Psoas muscle (tissue), 8 donors: ENCODE results near the gene KPNA1. TPM values are rescaled to one million over a fixed set of nuclear protein-coding genes. Genes with fewer than 3 reads are reported as not detected.

Source experiments
- ATAC-seq, 4 donors: fragments of 200-7000 bp; cut with Tn5 transposase; one replicate each; pipeline ENCODE4 v1.9.1; 2020; ENCODE audit warnings: moderate library complexity in 3 of 4, mild to moderate bottlenecking in 2 of 4
- DNase-seq, 2 donors: peaks; one replicate each; pipeline ENCODE4 v3.0.0-alpha.2; 2020
- H3K27ac ChIP-seq: fragments of 200-600 bp; one replicate; pipeline ENCODE4 v1.8.0; 2022
- H3K27me3 ChIP-seq, 3 donors: fragments of 200-600 bp in 1 of 3; one replicate each; pipeline versions ENCODE4 v1.6.1 to v1.8.0; 2013 to 2022; ENCODE audit warnings: low read length in 2 of 3, mild to moderate bottlenecking in 2 of 3, moderate library complexity in 1 of 3; ENCODE audit not compliant: insufficient read depth in 3 of 3
- H3K36me3 ChIP-seq, 2 donors: fragments of 200-600 bp in 1 of 2; one replicate each; pipeline versions ENCODE4 v1.6.1 to v1.8.0; 2013 to 2022; ENCODE audit warnings: low read depth in 1 of 2, mild to moderate bottlenecking in 1 of 2, moderate library complexity in 1 of 2; ENCODE audit not compliant: insufficient read depth in 1 of 2
- H3K4me1 ChIP-seq: fragments of 200-600 bp; one replicate; pipeline ENCODE4 v1.8.0; 2022
- H3K4me3 ChIP-seq: fragments of 200-600 bp; one replicate; pipeline ENCODE4 v1.8.0; 2022; ENCODE audit warnings: mild to moderate bottlenecking
- H3K9me3 ChIP-seq: fragments of 200-600 bp; one replicate; pipeline ENCODE4 v1.8.0; 2022
- WGBS, 3 donors: extraction: QIAGEN DNeasy Blood & Tissue Kit; methylation state at CpG; one replicate each; pipeline versions ENCODE4 v1.1.6 to v1.1.7; 2013; 5-methylcytosine and 5-hydroxymethylcytosine counted together
- intact Hi-C, 2 donors: fragments of 100-400 bp; cut with DNase I; formaldehyde crosslinking; loops; one replicate each; pipeline versions ENCODE4 v1.11.0 to v1.14.2; 2022
- polyA plus RNA-seq, 3 donors: library from polyadenylated mRNA; stranded (reverse); fragments of 200-250 nt; gene quantifications; one replicate each; pipeline ENCODE4 v1.2.3, GENCODE V29; 2013
- total RNA-seq, 4 donors: library from RNA; stranded (reverse); fragmentation: NEBNext Ultra II Directional in 2 of 4; extraction: Animal tissue kit (Norgen Biotek cat#: 25700) in 2 of 4; gene quantifications; one replicate each; pipeline versions ENCODE4 v1.2.1 to v1.2.4, GENCODE V29; 2021 to 2023
- TF ChIP-seq, protein P1 (sequence below): fragments of 200-600 bp; IDR thresholded peaks from one replicate; pipeline ENCODE4 v1.8.0; 2022; ENCODE audit warnings: antibody characterized with exemption
- donor health status: healthy with polysubstance abuse.
- donor health status: DM: no; HTN: no; CAD: no; lungs with moderate emphysema.
- donor health status: Bipolar disorder and iron deficiency.
- donor health status: healthy.
- donor health status: DM: yes; HTN: yes; CAD: no.
- donor health status: DM: no; HTN: no; CAD: no.
- donor health status: DM: no; HTN: no; CAD: no.
- donor health status: DM: yes; HTN: yes; CAD: no.

Gene KPNA1
- total and polyA plus RNA-seq, 7 donors = 39.5 to 263 (median 180) TPM

DNA sequence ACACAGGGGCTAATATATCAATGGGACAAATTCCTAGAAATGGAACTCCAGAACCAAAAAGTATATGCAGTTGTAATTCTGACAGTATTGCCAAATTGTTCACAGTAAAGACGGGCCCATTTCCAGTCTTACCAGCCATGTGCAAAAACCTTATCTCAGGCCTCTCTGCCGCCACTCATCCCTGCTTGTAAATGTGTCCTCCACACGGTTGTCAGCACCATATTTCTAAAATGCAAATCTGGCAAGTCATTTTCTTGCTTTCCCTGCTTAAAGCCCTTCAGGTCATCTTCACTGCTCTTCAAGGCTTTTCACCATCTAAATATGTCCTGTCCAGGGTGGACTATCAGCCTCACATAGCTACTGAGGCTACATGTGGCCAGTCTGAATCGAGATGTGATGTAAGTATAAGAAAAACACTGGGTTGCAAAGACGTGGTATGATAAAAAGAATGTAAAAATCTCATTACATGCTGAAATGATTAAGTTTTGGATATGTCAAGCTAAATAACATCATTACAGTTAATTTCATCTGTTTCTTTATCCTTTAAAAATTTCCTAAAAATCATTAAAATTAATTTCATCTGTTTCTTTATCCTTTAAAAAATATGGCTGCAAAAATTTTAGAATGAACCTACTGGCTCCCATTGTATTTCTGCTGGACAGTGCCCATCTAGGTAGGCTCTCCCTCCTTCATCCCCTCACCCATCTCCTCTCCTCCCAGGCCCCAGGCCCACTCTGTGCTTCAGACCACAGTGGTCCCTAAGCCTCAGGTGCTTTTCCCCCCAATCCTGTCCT, 48.4 kb upstream of the KPNA1 start:
- Histone ChIP-seq H3K27me3 (no peaks in the 10 kb centered on the region), H3K4me1 (peaks cover 17% of the 10 kb centered on the region), H3K9me3 (no peaks in the 10 kb centered on the region), H3K27ac (peak overlapping the region; percentile 75), H3K4me3 (peak overlapping the region; percentile 76), H3K36me3 (peaks cover 3 to 43% of the 10 kb centered on the region in 2 donors)
- DNase-seq (no peak), ATAC-seq (no peak)
- intact Hi-C loops = loop anchor here (5.0 kb wide), 2 partner anchors 46 to 171 kb away; no protein-coding TSS in a partner anchor
- 62 to 74% (median 69%) methylated on average over 5 of the region's 5 CpGs for WGBS, 3 donors
- TF ChIP-seq, protein P1, sequence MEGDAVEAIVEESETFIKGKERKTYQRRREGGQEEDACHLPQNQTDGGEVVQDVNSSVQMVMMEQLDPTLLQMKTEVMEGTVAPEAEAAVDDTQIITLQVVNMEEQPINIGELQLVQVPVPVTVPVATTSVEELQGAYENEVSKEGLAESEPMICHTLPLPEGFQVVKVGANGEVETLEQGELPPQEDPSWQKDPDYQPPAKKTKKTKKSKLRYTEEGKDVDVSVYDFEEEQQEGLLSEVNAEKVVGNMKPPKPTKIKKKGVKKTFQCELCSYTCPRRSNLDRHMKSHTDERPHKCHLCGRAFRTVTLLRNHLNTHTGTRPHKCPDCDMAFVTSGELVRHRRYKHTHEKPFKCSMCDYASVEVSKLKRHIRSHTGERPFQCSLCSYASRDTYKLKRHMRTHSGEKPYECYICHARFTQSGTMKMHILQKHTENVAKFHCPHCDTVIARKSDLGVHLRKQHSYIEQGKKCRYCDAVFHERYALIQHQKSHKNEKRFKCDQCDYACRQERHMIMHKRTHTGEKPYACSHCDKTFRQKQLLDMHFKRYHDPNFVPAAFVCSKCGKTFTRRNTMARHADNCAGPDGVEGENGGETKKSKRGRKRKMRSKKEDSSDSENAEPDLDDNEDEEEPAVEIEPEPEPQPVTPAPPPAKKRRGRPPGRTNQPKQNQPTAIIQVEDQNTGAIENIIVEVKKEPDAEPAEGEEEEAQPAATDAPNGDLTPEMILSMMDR = no peak

DNA sequence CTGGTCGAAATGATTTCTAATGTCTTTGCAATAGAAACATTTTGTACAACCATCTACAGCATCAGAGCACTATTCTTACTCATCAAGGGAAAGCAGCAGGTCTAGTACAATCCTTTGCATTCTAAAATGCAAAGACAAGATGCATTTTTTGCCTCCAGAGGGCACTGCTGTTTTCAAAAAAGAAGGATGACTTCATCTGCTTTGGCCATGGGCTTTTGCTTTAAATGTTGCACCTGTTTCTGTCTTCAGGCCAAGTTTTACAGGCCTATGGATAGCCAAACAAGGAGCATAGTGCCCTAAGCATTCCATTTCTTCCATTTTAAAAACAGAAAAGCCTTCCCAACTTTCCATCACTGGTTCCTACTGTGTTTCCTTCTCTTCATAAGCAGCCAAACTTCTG, 45.9 kb upstream of the KPNA1 start:
- WGBS, 3 donors = 75 to 87% (median 87%) methylated on average over 1 of the region's 1 CpG
- peaks cover 17% of the 10 kb centered on the region for H3K4me1 ChIP-seq
- TF ChIP-seq, protein P1 = peak; percentile 63
- DNase-seq = no peak
- no peak overlapping the region for H3K27ac ChIP-seq
- intact Hi-C loops = loop anchor here (1.0 to 5.0 kb wide), 4 partner anchors 43 to 168 kb away; no protein-coding TSS in a partner anchor
- no peak overlapping the region for H3K4me3 ChIP-seq
- peak in 3 of 4 donors; percentile 22 to 50 (median 49) for ATAC-seq
- peaks cover 0 to 42% of the 10 kb centered on the region in 2 donors for H3K36me3 ChIP-seq
- no peaks in the 10 kb centered on the region for H3K27me3 ChIP-seq
- no peaks in the 10 kb centered on the region for H3K9me3 ChIP-seq

DNA sequence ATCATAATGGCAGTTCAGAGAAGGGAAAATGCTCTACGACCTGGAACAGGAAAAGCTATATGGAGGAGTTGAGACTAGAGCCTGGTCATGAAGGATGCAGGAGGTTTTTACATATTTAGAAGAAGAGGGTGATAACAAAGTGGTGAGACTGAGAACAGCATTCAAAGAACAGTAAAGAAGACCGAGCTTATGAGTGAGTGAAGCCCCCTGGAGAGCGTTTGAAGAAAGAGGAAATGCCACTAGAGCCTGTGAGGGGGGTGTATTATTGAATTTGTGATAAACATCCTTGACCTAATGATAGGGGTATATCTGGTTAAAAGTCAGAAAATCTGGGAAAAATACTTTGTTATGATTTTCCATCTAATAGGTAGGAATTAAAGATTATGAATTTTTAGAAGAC, 45.2 kb upstream of the KPNA1 start:
- intact Hi-C loops = loop anchor here (1.0 to 5.0 kb wide), 4 partner anchors 43 to 168 kb away; no protein-coding TSS in a partner anchor
- Histone ChIP-seq H3K36me3 (peaks cover 0 to 47% of the 10 kb centered on the region in 2 donors), H3K27me3 (no peaks in the 10 kb centered on the region), H3K27ac (no peak overlapping the region), H3K4me1 (peaks cover 17% of the 10 kb centered on the region), H3K9me3 (no peaks in the 10 kb centered on the region), H3K4me3 (no peak overlapping the region)
- DNase-seq (no peak), ATAC-seq (no peak)
- WGBS, 3 donors = 70 to 79% (median 79%) methylated on average over 3 of the region's 3 CpGs
- TF ChIP-seq, protein P1 = no peak

DNA sequence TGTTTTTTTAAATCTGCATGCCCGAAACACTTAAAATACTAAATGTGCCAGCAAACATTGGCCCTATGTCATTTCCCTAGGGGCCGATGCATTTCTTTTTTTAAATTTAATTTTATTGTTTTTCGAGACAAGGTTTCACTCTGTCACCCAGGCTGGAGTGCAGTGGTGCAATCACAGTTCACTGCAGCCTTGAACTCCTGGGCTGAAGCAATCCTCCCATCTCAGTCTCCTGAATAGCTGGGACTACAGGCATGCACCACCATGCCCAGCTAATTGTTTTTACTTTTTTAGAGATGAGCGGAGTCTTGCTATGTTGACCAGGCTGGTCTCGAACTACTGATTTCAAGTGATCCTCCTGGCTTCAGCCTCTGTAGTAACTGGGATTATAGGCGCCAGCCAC, 43.9 kb upstream of the KPNA1 start:
- Histone ChIP-seq H3K36me3 (peaks cover 0 to 60% of the 10 kb centered on the region in 2 donors), H3K9me3 (no peaks in the 10 kb centered on the region), H3K4me1 (peaks cover 17% of the 10 kb centered on the region), H3K4me3 (no peak overlapping the region), H3K27me3 (no peaks in the 10 kb centered on the region), H3K27ac (no peak overlapping the region)
- intact Hi-C loops = no loop called here
- no peak for DNase-seq
- no peak for ATAC-seq
- 81 to 87% (median 86%) methylated on average over 6 of the region's 6 CpGs for WGBS, 3 donors
- TF ChIP-seq, protein P1 = no peak
